Measurements from ENCODE around the gene ATAD1.
"Not testable (repeated sequence)": the region's sequence is repeated elsewhere in the genome, so short reads cannot be mapped to it uniquely, and the experiment has no call there.

ATAD1 gene

DNA sequence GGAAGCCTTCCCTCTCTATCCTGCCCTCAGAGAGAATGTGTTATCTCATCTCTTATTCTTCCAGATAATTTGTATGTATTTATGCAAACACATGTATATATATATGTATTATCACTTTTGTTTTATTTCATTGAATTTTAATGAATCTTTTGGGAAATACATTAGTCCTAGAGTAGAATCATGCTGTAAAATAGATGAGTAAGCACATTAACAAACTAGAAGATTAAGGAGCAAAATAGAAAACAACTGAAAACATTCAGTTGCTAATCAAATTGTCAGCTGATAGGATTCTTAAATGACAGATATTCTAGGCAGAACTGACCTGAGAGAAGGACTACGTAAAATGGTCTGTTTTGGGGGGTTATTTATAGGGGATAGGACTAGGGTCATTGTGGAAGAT is 34.1 kb upstream of the ATAD1 start:
- TF ChIP-seq, protein P1, sequence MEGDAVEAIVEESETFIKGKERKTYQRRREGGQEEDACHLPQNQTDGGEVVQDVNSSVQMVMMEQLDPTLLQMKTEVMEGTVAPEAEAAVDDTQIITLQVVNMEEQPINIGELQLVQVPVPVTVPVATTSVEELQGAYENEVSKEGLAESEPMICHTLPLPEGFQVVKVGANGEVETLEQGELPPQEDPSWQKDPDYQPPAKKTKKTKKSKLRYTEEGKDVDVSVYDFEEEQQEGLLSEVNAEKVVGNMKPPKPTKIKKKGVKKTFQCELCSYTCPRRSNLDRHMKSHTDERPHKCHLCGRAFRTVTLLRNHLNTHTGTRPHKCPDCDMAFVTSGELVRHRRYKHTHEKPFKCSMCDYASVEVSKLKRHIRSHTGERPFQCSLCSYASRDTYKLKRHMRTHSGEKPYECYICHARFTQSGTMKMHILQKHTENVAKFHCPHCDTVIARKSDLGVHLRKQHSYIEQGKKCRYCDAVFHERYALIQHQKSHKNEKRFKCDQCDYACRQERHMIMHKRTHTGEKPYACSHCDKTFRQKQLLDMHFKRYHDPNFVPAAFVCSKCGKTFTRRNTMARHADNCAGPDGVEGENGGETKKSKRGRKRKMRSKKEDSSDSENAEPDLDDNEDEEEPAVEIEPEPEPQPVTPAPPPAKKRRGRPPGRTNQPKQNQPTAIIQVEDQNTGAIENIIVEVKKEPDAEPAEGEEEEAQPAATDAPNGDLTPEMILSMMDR (IDR thresholded peaks at IDR 0.05; ENCODE audit: poor library complexity, severe bottlenecking), result no peak
- peaks cover 9% of the 10 kb centered on the region for H3K4me1 ChIP-seq (ENCODE audit: insufficient read depth, poor library complexity, severe bottlenecking)
- DNase-seq (ENCODE audit: low spot score) (no peak), ATAC-seq (ENCODE audit: low read depth) (no peak)
- no peaks in the 10 kb centered on the region for H3K36me3 ChIP-seq (ENCODE audit: low read depth)
- H3K27ac ChIP-seq (ENCODE audit: poor library complexity, severe bottlenecking), result no peak overlapping the region
- no peaks in the 10 kb centered on the region for H3K27me3 ChIP-seq (ENCODE audit: insufficient read depth, poor library complexity, severe bottlenecking)
- no peak overlapping the region for H3K4me3 ChIP-seq (ENCODE audit: severe bottlenecking)
- H3K9me3 ChIP-seq (ENCODE audit: severe bottlenecking), result no peaks in the 10 kb centered on the region

DNA sequence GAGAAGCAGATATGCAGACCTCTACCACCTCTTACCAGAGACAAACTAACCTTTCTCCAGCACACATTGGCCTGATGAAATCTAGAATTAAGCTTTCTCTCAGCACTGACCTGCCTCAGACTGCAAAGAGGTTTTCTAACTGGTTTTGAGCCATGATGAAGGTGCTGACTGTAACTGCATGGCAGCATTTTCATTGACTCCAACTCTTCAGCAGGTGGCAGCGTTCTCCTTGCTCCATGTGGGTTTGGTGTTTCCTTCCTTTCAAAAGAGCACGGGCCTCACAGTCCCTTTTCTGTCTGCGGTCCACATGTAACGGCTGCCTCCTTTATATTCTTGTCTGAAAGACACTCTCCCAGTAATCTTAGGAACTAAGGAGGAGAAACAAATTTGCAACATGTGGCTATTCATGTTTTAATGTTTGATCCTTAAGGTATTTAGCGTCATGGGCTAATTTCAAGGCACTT is 32.7 kb upstream of the ATAD1 start:
- DNase-seq (ENCODE audit: low spot score) (no peak), ATAC-seq (ENCODE audit: low read depth) (peak; percentile 67; the same call in 2 of the 3 replicates)
- Histone ChIP-seq H3K27ac (ENCODE audit: poor library complexity, severe bottlenecking) (no peak overlapping the region), H3K36me3 (ENCODE audit: low read depth) (no peaks in the 10 kb centered on the region), H3K4me1 (ENCODE audit: insufficient read depth, poor library complexity, severe bottlenecking) (peaks cover 18% of the 10 kb centered on the region), H3K4me3 (ENCODE audit: severe bottlenecking) (no peak overlapping the region), H3K9me3 (ENCODE audit: severe bottlenecking) (no peaks in the 10 kb centered on the region), H3K27me3 (ENCODE audit: insufficient read depth, poor library complexity, severe bottlenecking) (no peaks in the 10 kb centered on the region)
- TF ChIP-seq, protein P1 (IDR thresholded peaks at IDR 0.05; ENCODE audit: poor library complexity, severe bottlenecking), result peak; percentile 74

DNA sequence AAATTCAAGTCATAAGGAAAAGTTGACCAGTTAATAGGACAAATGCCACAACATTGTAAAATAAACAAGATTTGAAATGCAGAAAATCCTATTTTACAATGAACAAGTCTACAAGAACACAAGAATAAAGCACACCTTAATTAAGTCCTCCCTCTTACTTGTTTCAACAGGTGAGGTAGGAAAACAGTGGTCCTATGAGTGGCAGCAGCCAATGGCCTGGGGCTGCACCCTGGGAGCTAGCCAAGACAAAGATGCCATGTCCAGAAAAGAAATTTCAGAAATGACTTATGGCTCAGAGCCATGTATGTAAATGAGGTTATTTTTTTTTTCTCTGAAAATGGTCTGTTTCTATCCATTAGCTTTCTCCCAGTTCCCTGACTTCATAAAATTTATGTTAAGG is 31.0 kb upstream of the ATAD1 start:
- peaks cover 33% of the 10 kb centered on the region for H3K4me1 ChIP-seq (ENCODE audit: insufficient read depth, poor library complexity, severe bottlenecking)
- H3K9me3 ChIP-seq (ENCODE audit: severe bottlenecking), result no peaks in the 10 kb centered on the region
- DNase-seq (ENCODE audit: low spot score) (no peak), ATAC-seq (ENCODE audit: low read depth) (no peak)
- no peak overlapping the region for H3K27ac ChIP-seq (ENCODE audit: poor library complexity, severe bottlenecking)
- H3K4me3 ChIP-seq (ENCODE audit: severe bottlenecking), result no peak overlapping the region
- H3K27me3 ChIP-seq (ENCODE audit: insufficient read depth, poor library complexity, severe bottlenecking), result no peaks in the 10 kb centered on the region
- TF ChIP-seq, protein P1 (IDR thresholded peaks at IDR 0.05; ENCODE audit: poor library complexity, severe bottlenecking), result no peak
- H3K36me3 ChIP-seq (ENCODE audit: low read depth), result no peaks in the 10 kb centered on the region

DNA sequence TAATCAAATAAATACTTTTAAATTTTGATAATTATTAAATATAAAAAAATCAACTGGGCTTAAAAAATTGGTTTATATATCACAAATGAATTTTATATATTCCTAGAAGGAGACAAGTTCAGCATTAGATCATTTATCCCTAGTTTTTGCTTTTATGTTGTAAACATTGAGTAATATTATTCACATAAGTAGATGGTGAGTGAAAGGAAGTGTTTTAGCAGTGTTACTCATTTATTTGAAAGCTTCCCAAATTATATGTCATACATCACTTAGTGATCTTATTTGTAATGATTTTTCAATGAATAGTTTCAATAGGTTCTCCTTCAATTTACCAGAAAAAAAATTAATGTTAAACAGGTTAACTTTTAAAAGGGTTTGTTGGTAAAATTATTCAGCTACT is 29.5 kb upstream of the ATAD1 start:
- H3K9me3 ChIP-seq (ENCODE audit: severe bottlenecking), result no peaks in the 10 kb centered on the region
- TF ChIP-seq, protein P1 (IDR thresholded peaks at IDR 0.05; ENCODE audit: poor library complexity, severe bottlenecking), result no peak
- no peaks in the 10 kb centered on the region for H3K27me3 ChIP-seq (ENCODE audit: insufficient read depth, poor library complexity, severe bottlenecking)
- H3K4me3 ChIP-seq (ENCODE audit: severe bottlenecking), result no peak overlapping the region
- ATAC-seq (ENCODE audit: low read depth), result no peak
- DNase-seq (ENCODE audit: low spot score), result no peak
- H3K36me3 ChIP-seq (ENCODE audit: low read depth), result no peaks in the 10 kb centered on the region
- H3K27ac ChIP-seq (ENCODE audit: poor library complexity, severe bottlenecking), result no peak overlapping the region
- peaks cover 44% of the 10 kb centered on the region for H3K4me1 ChIP-seq (ENCODE audit: insufficient read depth, poor library complexity, severe bottlenecking)

DNA sequence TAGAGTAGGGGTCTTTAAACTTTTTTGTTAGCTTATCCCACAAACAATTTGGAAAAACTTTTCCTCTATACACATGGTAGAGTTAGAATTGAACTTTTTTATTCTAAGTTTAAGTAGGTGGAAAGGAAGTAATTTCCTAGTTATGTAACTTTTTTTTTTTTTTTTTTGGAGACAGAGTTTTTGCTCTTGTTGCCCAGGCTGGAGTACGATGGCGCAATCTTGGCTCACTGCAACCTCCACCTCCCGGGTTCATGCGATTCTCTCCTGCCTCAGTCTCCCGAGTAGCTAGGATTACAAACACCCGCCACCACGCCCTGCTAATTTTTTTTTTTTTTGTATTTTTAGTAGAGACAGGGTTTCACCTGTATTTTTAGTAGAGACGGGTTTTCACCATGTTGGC is 28.7 kb upstream of the ATAD1 start:
- peaks cover 46% of the 10 kb centered on the region for H3K4me1 ChIP-seq (ENCODE audit: insufficient read depth, poor library complexity, severe bottlenecking)
- not testable (repeated sequence) for H3K27me3 ChIP-seq (ENCODE audit: insufficient read depth, poor library complexity, severe bottlenecking); DNase-seq (ENCODE audit: low spot score); H3K27ac ChIP-seq (ENCODE audit: poor library complexity, severe bottlenecking); H3K9me3 ChIP-seq (ENCODE audit: severe bottlenecking); H3K36me3 ChIP-seq (ENCODE audit: low read depth); ATAC-seq (ENCODE audit: low read depth); H3K4me3 ChIP-seq (ENCODE audit: severe bottlenecking)
